ENCODE measurements around the gene AGPS.

AGPS gene

GRCh38 chr2:177460973-177461585, 68.5 kb downstream of the AGPS start:
- DNase-seq (ENCODE audit: low read depth): no peak
- no peak overlapping the region for H3K4me3 ChIP-seq (ENCODE audit: low read length)
- TF ChIP-seq CTCF (IDR thresholded peaks at IDR 0.05; ENCODE audit: insufficient read depth, low read depth, low read length, missing control alignments): no peak

- no peak for TF ChIP-seq CTCF (IDR thresholded peaks at IDR 0.05; ENCODE audit: insufficient read depth, low read depth, low read length, missing control alignments)
- peak; percentile 7 for DNase-seq (ENCODE audit: low read depth)
- H3K4me3 ChIP-seq (ENCODE audit: low read length): no peak overlapping the region
Measured at GRCh38 chr2:177464549-177464948, 72.0 kb downstream of the AGPS start.

- H3K4me3 ChIP-seq (ENCODE audit: low read length): no peak overlapping the region
- no peak for DNase-seq (ENCODE audit: low read depth)
- no peak for TF ChIP-seq CTCF (IDR thresholded peaks at IDR 0.05; ENCODE audit: insufficient read depth, low read depth, low read length, missing control alignments)
Measured at GRCh38 chr2:177465400-177466138, 73.0 kb downstream of the AGPS start.

GRCh38 chr2:177466337-177467195, 74.0 kb downstream of the AGPS start:
- H3K4me3 ChIP-seq (ENCODE audit: low read length): no peak overlapping the region

GRCh38 chr2:177467646-177468045, 75.1 kb downstream of the AGPS start:
- no peak for TF ChIP-seq CTCF (IDR thresholded peaks at IDR 0.05; ENCODE audit: insufficient read depth, low read depth, low read length, missing control alignments)
- peak; percentile 51 for DNase-seq (ENCODE audit: low read depth)
- no peak overlapping the region for H3K4me3 ChIP-seq (ENCODE audit: low read length)

More at GRCh38 chr2:177466337-177467195, 74.0 kb downstream of the AGPS start:
- no peak for TF ChIP-seq CTCF (IDR thresholded peaks at IDR 0.05; ENCODE audit: insufficient read depth, low read depth, low read length, missing control alignments)
- no peak for DNase-seq (ENCODE audit: low read depth)

- DNase-seq (ENCODE audit: low read depth): no peak
- no peak for TF ChIP-seq CTCF (IDR thresholded peaks at IDR 0.05; ENCODE audit: insufficient read depth, low read depth, low read length, missing control alignments)
- H3K4me3 ChIP-seq (ENCODE audit: low read length): no peak overlapping the region
Measured at GRCh38 chr2:177471990-177472389, 79.4 kb downstream of the AGPS start.
